Testis (tissue), 3 donors: ENCODE data around the gene TMEM256. TPM values are rescaled to one million over a fixed set of nuclear protein-coding genes. Genes with fewer than 3 reads are reported as not detected.

ENCODE experiments used
- DNase-seq: peaks from one replicate; pipeline ENCODE4 v3.0.0-alpha.2; 2019
- H3K27ac ChIP-seq, 2 donors: fragments of 200-600 bp; sonication (generic); one replicate each; pipeline ENCODE4 v1.5.1; 2019
- H3K27me3 ChIP-seq: fragments of 200-600 bp; sonication (generic); one replicate; pipeline ENCODE4 v1.5.1; 2019
- H3K36me3 ChIP-seq: fragments of 200-600 bp; sonication (generic); one replicate; pipeline ENCODE4 v1.5.1; 2017; ENCODE audit warnings: low read depth; ENCODE audit errors: missing control alignments
- H3K4me1 ChIP-seq: fragments of 200-600 bp; sonication (generic); one replicate; pipeline ENCODE4 v1.5.1; 2019
- H3K4me3 ChIP-seq, 2 donors: fragments of 200-600 bp; sonication (generic); one replicate each; pipeline ENCODE4 v1.5.1; 2017 to 2019
- H3K9me3 ChIP-seq: fragments of 200-600 bp; sonication (generic); one replicate; pipeline ENCODE4 v1.5.1; 2017
- POLR2A ChIP-seq: fragments of 450-650 bp; IDR thresholded peaks from one replicate; pipeline ENCODE4 v1.6.1; 2017; ENCODE audit warnings: antibody characterized with exemption, mild to moderate bottlenecking, moderate library complexity
- WGBS, 2 donors: methylation state at CpG; one replicate each; pipeline ENCODE4 v1.1.5; 2018; 5-methylcytosine and 5-hydroxymethylcytosine counted together
- intact Hi-C: fragments of 100-400 bp; cut with DNase I; formaldehyde crosslinking; loops from one replicate; pipeline ENCODE4 v1.15.1; 2023; ENCODE audit warnings: low total_unique reads
- polyA plus RNA-seq: library from polyadenylated mRNA; stranded (reverse); fragments of 350-450 nt; fragmentation: Illumina TruSeq; extraction: RNeasy Lipid Tissue Mini Kit (QIAGEN cat#74804); gene quantifications from one replicate; pipeline ENCODE4 v1.2.3, GENCODE V29; 2014; ENCODE audit warnings: low read depth, low replicate concordance; ENCODE audit not compliant: insufficient read depth
- total RNA-seq, 2 donors: library from RNA; depleted of rRNA; stranded (reverse); fragments of >200 nt; gene quantifications; one replicate each; pipeline ENCODE4 v1.2.3, GENCODE V29; 2016
- TF ChIP-seq, protein P1 (sequence below), 3 experiments: fragments of 450-650 bp in 2 of 3; fragments of 200-600 bp in 1 of 3; sonication (generic) in 1 of 3; IDR thresholded peaks; one replicate each; pipeline ENCODE4 v1.5.1; 2016 to 2019; ENCODE audit warnings: antibody characterized with exemption in 3 of 3, mild to moderate bottlenecking in 2 of 3, moderate library complexity in 1 of 3

The TMEM256 gene
- total and polyA plus RNA-seq, 3 donors from 2014 or later, result 18.7 to 33.3 (median 27.3) TPM

DNA sequence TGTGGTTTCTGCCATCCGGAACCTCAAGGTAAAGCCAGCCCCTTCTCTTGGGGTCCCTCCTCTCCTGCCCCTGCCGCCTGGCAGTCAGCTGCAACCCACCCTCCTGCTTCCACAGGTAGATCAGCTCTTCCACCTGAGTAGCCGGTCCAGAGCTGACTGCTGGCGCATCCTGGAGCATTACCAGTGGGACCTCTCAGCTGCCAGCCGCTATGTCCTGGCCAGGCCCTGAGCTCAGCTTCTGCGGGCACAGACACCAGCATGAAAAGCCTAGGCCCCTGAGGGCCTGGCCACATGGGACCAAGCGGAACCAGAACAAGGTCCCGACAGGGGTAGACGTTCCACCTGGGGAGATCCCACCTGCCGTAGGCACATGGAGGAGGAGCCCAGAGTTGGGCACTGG is 15.0 kb downstream of the TMEM256 start:
- Histone ChIP-seq H3K27ac (no peak overlapping the region), H3K4me1 (peaks cover 13% of the 10 kb centered on the region), H3K9me3 (no peaks in the 10 kb centered on the region), H3K36me3 (no peaks in the 10 kb centered on the region), H3K27me3 (no peaks in the 10 kb centered on the region), H3K4me3 (no peak overlapping the region)
- WGBS, 2 donors, result 98% methylated on average over 10 of the region's 10 CpGs; no CpG with 5 or more reads in 1 of the 2 donors
- TF ChIP-seq, protein P1, sequence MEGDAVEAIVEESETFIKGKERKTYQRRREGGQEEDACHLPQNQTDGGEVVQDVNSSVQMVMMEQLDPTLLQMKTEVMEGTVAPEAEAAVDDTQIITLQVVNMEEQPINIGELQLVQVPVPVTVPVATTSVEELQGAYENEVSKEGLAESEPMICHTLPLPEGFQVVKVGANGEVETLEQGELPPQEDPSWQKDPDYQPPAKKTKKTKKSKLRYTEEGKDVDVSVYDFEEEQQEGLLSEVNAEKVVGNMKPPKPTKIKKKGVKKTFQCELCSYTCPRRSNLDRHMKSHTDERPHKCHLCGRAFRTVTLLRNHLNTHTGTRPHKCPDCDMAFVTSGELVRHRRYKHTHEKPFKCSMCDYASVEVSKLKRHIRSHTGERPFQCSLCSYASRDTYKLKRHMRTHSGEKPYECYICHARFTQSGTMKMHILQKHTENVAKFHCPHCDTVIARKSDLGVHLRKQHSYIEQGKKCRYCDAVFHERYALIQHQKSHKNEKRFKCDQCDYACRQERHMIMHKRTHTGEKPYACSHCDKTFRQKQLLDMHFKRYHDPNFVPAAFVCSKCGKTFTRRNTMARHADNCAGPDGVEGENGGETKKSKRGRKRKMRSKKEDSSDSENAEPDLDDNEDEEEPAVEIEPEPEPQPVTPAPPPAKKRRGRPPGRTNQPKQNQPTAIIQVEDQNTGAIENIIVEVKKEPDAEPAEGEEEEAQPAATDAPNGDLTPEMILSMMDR (IDR thresholded peaks at IDR 0.05), result no peak
- TF ChIP-seq POLR2A, result no peak
- intact Hi-C loops, result no loop called here
- no peak for DNase-seq

- Histone ChIP-seq H3K27me3 (no peaks in the 10 kb centered on the region), H3K4me1 (peaks cover 28% of the 10 kb centered on the region), H3K4me3 (peak overlapping the region; percentile 6 to 30), H3K9me3 (no peaks in the 10 kb centered on the region), H3K36me3 (no peaks in the 10 kb centered on the region), H3K27ac (no peak overlapping the region)
- DNase-seq, result no peak
- intact Hi-C loops, result no loop called here
- TF ChIP-seq, protein P1 (IDR thresholded peaks at IDR 0.05), result no peak
- TF ChIP-seq POLR2A, result no peak
- 48 to 52% methylated on average over 5 to 23 of the region's 23 CpGs for WGBS, 2 donors
Measured at GRCh38 chr17:7384489-7385081, 19.3 kb downstream of the TMEM256 start.

DNA sequence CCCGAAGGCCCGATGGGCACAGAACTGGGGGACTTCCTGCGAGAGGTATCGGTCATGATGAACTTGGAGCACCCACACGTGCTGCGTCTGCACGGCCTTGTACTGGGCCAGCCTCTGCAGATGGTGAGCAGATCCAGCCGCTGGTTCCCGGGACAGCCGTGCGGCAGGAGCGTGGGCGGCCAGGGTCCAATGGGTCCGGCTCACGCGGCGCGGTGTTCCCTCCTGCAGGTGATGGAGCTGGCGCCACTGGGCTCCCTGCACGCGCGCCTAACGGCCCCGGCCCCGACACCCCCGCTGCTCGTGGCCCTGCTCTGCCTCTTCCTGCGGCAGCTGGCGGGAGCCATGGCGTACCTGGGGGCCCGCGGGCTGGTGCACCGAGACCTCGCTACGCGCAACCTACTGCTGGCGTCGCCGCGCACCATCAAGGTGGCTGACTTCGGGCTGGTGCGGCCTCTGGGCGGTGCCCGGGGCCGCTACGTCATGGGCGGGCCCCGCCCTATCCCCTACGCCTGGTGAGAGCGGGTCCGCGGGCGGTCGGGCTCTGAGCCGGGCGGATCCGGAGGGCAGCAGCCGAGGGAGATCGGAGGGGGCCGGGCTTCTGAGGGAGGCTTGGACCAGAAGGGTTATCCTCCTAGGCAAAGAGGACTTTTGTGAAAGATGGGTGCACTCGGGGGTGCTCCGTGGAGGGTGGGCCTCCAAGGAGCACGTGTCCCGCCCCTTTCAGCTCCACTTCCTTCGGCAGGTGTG is 20.0 kb downstream of the TMEM256 start:
- H3K9me3 ChIP-seq, result no peaks in the 10 kb centered on the region
- peaks cover 28% of the 10 kb centered on the region for H3K4me1 ChIP-seq
- peak; percentile 43 for DNase-seq
- peak overlapping the region; percentile 6 to 30 for H3K4me3 ChIP-seq
- H3K27me3 ChIP-seq, result no peaks in the 10 kb centered on the region
- H3K36me3 ChIP-seq, result no peaks in the 10 kb centered on the region
- 7 to 15% methylated on average over 4 to 65 of the region's 65 CpGs for WGBS, 2 donors
- intact Hi-C loops, result no loop called here
- H3K27ac ChIP-seq, result no peak overlapping the region
- TF ChIP-seq, protein P1 (IDR thresholded peaks at IDR 0.05), result no peak
- TF ChIP-seq POLR2A, result no peak

- H3K9me3 ChIP-seq, result no peaks in the 10 kb centered on the region
- intact Hi-C loops, result no loop called here
- 66 to 80% methylated on average over 1 to 11 of the region's 11 CpGs for WGBS, 2 donors
- no peaks in the 10 kb centered on the region for H3K36me3 ChIP-seq
- TF ChIP-seq POLR2A, result no peak
- TF ChIP-seq, protein P1 (IDR thresholded peaks at IDR 0.05), result no peak
- DNase-seq, result no peak
- no peak overlapping the region for H3K27ac ChIP-seq
- peaks cover 28% of the 10 kb centered on the region for H3K4me1 ChIP-seq
- H3K27me3 ChIP-seq, result no peaks in the 10 kb centered on the region
- peak overlapping the region in 1 of 2 donors; percentile 30 for H3K4me3 ChIP-seq
Measured at GRCh38 chr17:7383371-7383741, 20.5 kb downstream of the TMEM256 start.
